ENCODE results near the gene PDZRN4.
"Not testable (repeated sequence)": the region's sequence is repeated elsewhere in the genome, so short reads cannot be mapped to it uniquely, and the experiment has no call there.

The PDZRN4 gene

GRCh38 chr12:41286426-41286825 is 98.3 kb downstream of the PDZRN4 start:
- DNase-seq = no peak

- DNase-seq = no peak
Measured at GRCh38 chr12:41287500-41288141, 99.5 kb downstream of the PDZRN4 start.

DNA sequence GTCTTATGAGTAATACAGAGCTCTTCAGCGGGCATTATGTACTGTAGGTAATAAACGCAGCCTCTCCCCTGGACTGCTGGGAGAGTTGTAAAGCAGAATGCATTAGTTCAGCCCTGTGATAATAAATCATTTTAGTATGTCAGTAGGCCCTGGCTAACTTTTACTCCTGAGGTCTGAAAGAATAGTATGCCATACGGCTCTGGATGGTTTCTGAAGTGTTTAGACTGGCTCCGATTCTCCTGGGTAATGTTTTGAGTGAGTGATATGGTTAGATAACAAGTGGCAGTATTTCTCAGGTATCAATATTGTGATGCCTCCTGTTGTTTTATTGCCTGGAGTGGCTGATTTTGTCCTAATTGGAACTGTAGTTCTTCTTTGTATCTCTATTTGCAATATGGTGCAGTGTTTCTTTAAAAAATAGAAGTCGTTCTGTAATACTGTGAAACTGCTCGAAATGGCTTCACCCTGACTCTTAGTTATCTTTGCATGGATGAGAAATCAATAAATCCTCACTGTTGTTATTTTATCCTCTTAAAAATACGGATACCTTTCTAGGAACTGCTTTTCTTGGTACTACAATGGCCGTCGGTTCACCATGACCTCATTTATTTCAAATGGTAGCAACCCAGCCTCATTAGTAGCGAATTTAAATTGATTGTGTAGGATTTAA is 100.2 kb downstream of the PDZRN4 start:
- DNase-seq = no peak

DNA sequence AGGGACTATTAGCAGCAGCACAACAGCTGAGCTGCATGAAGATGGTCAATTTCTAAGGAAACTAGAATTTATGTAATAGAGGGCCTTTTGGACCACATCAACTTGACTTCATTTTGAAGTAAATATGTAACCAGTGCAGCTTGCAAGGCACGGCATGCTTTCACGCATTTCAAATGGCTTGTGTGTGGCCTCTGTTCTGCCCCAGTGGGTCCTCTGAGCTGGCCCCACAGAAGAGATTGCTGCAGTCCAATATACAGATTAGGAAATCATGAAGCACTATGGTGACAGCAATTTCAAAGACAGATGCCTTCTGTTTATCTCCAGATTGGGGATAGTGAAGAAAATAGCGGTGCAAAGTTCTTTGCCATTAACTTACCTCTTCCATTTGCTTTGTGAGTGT is 101.4 kb downstream of the PDZRN4 start:
- no peak for DNase-seq

GRCh38 chr12:41293011-41293410 is 104.9 kb downstream of the PDZRN4 start:
- DNase-seq = no peak

DNA sequence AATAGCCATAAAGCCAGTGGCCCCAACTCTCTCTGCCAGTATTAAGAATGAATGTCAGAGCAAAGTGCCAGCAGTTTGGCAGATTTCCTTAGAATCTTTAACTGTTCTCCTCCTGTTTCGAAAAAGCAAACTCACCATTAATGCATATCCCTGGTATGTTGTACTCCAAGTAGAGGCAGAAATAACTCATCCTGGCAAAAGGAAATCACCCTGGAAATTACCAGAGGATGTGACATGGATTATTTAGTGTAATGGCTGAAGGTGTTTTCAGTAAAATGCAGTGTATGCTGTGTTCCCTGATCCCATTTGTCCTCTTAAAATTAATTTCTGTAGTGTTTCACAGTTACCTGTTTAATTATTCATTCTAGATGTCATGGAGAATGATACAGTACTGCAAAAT is 105.3 kb downstream of the PDZRN4 start:
- no peak for DNase-seq

GRCh38 chr12:41302979-41303403 is 114.9 kb downstream of the PDZRN4 start:
- DNase-seq = no peak

GRCh38 chr12:41304526-41304925 is 116.4 kb downstream of the PDZRN4 start:
- no peak for DNase-seq

- DNase-seq = no peak
Measured at GRCh38 chr12:41310367-41310766, 122.2 kb downstream of the PDZRN4 start.

DNA sequence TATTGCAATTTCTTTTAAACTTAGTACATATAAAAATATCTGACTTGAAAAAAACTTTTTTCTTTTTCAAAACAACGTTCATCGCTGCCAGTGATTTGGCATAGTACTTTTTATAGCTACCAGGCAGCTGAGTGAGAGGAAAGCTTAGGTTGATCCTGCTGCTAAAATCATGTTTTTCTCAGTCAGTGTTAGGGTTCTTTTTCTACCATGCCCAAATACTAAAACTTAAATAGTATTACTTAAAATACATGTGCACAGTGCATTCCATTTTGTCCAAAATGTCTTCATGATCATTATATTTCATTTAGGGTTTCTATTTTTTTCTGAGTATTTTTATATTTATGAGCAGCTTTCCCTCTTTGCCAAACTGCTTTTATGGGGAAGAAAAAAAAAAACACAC is 123.8 kb downstream of the PDZRN4 start:
- DNase-seq = no peak

DNA sequence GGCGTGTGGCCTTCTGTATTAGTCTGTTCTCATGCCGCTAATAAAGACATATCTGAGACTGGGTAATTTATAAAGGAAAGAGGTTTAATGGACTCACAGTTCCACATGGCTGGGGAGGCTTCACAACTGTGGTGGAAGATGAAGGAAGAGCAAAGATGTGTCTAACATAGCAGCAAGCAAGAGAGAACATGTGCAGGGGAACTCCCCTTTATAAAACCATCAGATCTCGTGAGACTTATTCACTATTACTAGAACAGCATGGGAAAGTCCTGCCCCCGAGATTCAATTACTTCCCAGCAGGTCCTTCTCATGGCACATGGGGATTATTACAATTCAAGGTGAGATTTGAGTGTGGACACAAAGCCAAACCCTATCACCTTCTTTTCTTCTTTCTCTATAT is 124.3 kb downstream of the PDZRN4 start:
- DNase-seq = not testable (repeated sequence)

DNA sequence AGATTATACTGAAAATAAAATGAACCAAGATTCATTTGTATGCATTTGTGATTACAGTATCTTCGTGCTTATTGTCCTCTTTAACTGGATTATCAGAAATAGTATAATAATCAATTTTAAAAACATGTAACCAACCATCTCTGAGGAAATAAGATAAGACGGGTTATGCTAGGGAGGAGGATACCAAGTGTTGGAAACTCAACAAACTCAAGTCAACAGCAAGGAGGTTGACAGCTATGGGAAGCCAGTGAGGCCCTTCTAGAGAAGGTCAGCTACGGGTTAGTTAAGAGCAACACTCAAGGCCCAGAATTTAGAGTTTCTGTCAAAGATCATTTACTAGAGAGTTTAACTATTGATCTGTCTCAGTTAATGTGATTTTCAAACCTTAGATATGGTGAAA is 137.2 kb downstream of the PDZRN4 start:
- no peak for DNase-seq

DNA sequence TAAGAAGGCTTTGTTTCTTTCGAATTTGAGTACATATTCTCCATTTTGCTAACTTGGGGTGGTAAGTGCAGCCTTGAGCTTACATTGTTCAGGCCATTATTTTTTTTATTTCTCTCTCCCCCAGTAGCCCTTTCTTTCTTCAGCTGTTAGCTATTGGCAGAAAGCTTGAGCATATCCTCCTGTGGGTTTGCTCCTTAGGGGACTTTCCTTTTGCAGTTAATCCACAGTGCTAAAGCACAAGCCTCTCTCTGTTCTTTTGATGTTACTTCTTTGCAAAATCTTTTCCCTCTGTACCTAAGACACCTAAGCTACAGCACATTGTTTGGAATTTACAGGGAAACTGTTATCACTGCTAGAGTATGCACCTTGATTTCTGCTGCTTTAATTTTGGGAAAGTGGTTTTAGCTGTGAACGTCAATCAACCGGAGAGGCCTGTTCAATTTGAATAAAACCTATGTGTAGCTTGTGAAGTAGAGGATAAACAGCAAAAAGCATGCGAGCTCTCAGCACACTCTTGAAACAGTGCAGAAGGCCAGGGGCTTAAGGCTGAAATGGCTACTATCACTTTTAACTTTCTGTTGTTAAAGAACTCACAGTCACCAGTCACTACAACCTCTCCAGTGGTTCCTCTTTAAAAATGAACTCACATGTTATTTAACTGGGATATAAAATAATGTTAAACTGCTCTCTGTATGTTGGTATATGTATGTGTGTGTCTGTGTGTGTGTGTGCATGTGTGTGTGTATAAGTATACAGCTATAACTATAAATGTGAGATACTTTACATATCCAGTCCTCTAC is 139.2 kb downstream of the PDZRN4 start:
- no peak for DNase-seq

DNA sequence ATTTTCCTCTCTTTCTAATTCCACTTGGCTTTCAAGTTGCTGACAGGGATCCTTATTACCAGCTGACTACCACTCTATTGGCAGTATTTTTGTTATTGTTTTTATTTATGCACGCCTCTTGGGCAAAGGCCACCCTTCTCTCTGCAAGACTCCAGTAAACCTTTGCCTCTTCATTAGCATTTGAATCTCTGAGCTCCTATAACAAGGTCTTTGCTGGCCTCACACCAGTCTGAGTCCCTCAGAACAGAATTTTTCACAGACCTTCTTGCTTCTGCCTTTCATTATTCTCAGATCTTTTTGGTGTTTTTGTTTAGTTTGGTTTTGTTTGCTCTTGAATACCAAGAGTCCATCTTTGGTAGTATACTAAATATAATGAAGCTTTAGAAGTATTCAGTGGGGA is 145.9 kb downstream of the PDZRN4 start:
- DNase-seq = no peak

DNA sequence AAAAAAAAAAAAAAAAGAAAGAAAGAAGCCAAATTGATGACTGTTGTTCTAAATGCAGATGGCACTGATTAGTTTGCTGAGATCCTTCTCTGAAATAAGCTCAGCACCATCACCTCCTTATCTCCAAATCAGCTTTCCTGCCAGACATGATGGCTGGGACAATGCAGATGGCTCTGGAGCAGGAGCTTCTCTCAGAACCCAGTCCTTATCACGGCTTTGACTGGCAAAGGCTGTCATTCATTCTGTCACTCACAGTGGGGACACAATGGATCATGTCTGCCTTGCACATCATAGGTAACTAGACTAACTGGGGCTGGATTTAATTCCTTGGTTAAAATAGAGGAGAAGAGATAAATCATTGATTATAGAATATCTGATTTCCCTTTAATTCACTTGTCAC is 146.3 kb downstream of the PDZRN4 start:
- DNase-seq = no peak

- DNase-seq = no peak
Measured at GRCh38 chr12:41336041-41336549, 148.0 kb downstream of the PDZRN4 start.

GRCh38 chr12:41339784-41340183 is 151.7 kb downstream of the PDZRN4 start:
- DNase-seq = no peak

DNA sequence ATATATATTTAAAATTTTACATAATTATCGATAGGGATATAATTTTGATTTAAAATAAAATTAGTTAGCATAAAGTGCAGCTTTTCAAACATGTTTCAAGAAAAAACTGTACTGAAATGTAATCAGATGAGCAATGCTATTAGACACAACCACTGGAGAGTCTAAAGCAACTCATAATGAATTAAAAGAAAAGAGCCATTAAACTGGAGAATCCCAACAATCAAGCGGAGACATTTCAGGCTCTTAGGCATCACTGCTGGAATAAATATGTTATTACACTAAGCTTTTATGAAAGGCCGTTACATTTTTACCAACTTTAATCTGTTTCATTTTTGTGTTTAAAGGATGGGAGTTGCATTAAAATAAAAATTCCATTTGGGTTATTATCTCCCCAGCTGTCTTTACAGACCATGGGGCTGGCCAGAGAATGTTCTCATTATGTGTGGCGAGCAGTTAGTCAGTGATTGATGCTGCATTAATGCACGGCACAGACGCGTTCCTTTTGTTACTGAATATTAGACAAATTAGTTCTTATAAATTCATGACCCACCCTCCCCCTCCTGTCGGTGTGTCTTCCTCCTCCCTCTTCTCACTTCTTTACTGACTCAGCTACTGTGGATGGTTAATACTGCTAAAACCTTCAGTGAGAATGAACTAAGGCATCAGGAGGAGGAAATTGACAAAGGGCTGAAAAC is 156.8 kb downstream of the PDZRN4 start:
- DNase-seq = no peak

- no peak for DNase-seq
Measured at GRCh38 chr12:41348198-41348597, 160.1 kb downstream of the PDZRN4 start.

DNA sequence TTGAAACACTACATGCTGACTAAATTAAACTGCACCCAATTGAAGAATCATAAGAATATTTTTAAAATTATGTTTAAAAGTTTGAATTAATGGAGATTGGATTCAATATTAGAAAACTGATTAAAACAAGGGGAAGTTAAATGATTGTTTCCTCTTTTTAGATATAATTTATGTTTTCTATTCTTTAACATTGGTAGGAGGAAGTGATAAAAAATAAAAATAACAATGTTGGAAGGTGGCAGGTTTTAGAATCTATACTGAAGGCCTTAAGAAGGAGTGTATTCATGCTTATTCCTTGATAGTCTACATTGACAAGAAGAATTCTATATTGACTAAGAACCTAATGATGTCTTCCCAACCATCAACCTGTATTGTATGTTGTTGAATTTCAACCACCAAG is 168.1 kb downstream of the PDZRN4 start:
- DNase-seq = no peak

DNA sequence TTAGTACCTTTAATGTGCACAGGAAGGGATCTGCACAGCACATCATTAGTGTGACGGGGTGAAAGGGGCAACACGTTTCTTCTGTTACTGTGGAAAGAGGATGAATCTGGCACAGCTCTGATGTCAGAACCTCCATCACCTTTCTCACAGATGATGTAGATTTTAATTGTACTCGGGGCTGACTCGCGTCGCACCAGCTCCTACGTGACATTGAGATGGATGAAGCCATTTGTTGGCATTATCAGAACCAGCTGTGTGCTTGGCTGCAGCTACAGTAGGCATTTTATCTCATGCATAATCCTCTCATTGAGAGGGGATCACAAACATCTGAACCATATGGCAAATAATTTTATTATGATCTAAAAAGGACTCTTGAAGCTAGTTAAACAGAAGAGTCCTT is 173.6 kb downstream of the PDZRN4 start:
- DNase-seq = no peak

- no peak for DNase-seq
Measured at GRCh38 chr12:41362510-41362909, 174.4 kb downstream of the PDZRN4 start.

- DNase-seq = no peak
Measured at GRCh38 chr12:41362931-41363330, 174.8 kb downstream of the PDZRN4 start.
